Measurements from ENCODE around the gene POLR2M.

The POLR2M gene

DNA sequence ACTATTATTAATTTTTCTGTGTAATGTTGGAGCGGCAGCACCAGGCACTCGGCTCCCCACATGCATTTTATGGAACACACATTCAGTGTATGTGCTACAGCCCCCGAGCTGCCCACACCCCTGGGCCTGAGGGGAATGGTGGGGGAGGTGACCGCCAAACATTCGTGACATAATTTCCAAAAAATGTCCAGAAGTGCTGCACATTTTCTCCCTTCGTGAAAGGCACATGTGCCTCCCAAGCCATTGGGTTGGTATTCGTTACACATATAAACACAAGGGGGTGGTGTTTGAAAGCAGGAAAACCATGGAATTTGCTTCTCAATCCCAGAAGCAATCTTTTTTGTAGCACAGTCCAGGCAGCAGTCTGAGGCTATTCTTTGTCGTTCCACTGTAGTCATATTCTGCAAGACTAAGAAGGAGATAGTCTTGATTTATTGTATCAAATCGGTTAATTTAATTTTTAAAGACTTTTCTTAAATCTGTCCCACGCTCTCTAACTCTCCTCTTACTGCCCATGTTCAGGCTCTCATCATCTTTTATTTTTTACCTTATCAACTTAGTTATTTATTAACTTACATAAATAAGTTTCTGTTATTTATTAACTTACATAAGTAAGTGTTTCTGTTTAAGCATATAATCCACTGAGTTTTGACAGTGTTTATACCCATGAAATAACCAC, 39.2 kb upstream of the POLR2M start:
- TF ChIP-seq, protein P1, sequence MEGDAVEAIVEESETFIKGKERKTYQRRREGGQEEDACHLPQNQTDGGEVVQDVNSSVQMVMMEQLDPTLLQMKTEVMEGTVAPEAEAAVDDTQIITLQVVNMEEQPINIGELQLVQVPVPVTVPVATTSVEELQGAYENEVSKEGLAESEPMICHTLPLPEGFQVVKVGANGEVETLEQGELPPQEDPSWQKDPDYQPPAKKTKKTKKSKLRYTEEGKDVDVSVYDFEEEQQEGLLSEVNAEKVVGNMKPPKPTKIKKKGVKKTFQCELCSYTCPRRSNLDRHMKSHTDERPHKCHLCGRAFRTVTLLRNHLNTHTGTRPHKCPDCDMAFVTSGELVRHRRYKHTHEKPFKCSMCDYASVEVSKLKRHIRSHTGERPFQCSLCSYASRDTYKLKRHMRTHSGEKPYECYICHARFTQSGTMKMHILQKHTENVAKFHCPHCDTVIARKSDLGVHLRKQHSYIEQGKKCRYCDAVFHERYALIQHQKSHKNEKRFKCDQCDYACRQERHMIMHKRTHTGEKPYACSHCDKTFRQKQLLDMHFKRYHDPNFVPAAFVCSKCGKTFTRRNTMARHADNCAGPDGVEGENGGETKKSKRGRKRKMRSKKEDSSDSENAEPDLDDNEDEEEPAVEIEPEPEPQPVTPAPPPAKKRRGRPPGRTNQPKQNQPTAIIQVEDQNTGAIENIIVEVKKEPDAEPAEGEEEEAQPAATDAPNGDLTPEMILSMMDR (conservative IDR thresholded peaks at IDR 0.05): peak; percentile 68
- peak overlapping the region; percentile 100 for H3K27ac ChIP-seq

DNA sequence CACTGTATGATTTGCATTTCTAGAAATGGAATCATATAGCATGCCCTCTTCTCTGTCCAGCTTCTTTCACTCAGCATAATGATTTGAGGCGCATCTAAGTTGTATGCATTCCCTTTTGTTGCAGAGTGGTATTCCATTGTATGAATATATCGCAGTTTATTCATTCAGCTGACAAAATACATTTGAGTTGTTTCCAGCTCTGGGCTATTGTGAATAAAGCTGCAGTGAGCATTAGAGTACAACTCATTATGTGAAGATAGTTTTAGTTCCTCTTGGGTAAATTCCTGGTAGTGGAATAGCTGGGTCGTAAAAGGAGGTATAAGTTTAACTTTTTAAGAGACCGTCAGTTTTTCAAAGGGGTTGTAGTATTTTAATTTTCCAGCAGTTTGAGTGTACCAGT, 38.5 kb upstream of the POLR2M start:
- TF ChIP-seq, protein P1 (conservative IDR thresholded peaks at IDR 0.05): no peak
- peak overlapping the region; percentile 100 for H3K27ac ChIP-seq

DNA sequence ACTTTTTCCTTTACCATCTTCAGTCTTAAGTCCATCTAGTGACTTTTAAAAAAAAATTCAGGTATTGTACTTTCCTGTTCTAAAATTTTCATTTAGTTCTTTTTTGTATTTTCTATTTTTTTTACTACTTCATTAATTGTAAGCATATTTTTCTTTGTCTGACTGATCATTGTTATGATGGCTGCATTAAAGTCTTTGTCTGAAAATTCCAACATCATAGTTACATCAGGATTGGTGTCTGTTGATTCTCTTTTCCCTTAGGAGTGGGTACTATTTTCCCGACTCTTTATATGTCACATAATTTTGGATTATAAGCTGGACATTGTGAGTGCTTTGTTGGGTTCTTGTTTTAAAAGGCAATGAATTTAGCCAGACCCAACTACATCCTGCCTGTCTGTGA, 34.9 kb upstream of the POLR2M start:
- H3K27ac ChIP-seq: peak overlapping the region; percentile 100
- TF ChIP-seq, protein P1 (conservative IDR thresholded peaks at IDR 0.05): no peak

DNA sequence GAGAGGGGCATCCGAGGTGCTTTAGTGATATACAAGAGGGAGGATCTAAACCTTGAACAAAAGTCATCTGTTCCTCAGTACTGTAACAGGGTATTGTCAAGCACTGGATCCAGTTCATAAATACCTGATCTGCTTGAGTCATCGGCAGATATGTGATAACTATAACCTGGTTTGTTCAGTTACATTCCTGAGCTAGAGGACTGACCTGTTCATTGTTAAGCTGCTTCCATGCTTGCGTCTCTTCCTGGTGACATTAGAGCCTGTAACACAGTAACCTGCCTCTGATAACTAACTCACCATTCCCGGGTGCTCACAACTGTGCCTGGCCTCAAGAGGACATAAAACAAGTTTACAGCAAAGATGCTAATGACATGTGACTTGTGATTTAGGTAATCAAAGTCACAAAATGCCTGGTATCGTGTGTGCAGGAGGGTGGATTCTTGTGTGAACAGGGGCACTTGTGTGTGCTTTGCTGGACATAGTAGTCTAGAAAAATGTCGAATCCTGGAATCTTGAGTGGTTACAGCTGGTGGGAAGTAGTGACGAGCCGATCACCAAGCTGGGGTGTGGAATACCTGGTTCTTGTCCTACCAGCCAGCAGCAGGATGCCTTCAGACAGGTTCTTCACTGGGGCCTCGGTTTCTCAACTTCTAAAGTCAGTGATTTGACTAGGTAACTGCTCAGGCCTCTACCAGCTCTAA, 30.9 kb upstream of the POLR2M start:
- H3K27ac ChIP-seq: peak overlapping the region; percentile 100
- TF ChIP-seq, protein P1 (conservative IDR thresholded peaks at IDR 0.05): no peak

DNA sequence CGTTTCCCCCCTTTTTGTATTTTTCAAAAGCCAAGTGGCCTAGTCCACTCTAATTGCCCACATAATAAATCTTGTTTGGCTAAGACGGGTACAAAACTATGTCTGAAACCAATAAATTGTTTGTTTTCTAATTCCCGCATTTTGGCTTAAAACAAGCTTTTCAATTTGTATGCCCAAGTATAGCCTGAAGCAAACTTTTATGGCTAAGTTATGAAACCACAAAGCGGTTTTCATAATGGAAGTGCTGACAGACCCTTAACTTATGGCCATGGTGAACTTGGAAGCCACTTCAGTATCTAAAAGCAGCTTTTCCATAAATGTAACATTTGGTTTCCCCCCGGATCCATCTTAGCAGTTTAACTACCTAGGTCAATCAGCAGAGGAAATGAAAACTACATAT, 29.9 kb upstream of the POLR2M start:
- TF ChIP-seq, protein P1 (conservative IDR thresholded peaks at IDR 0.05): no peak

DNA sequence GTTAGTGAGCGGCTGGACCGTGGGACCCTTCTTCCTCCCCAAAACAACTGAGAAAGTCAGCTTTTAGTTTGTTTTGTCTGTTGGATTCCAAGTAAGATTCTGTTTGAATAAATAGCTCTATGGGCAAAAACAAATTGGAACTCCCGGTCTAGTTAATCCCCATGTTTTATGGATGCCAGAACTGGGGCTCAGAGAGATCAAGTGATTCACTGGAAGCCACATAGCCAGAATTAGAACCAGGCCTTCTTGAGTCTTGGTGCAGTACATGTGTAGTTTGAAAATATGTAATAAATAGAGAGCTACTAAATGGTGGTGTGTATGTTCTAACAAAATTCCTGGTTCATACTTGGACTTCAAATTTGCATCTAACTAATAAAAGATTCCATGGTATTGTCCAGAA, 29.3 kb upstream of the POLR2M start:
- H3K27ac ChIP-seq: peak overlapping the region; percentile 100
- TF ChIP-seq, protein P1 (conservative IDR thresholded peaks at IDR 0.05): no peak

More for the DNA sequence above, 29.9 kb upstream of the POLR2M start:
- peak overlapping the region; percentile 100 for H3K27ac ChIP-seq

DNA sequence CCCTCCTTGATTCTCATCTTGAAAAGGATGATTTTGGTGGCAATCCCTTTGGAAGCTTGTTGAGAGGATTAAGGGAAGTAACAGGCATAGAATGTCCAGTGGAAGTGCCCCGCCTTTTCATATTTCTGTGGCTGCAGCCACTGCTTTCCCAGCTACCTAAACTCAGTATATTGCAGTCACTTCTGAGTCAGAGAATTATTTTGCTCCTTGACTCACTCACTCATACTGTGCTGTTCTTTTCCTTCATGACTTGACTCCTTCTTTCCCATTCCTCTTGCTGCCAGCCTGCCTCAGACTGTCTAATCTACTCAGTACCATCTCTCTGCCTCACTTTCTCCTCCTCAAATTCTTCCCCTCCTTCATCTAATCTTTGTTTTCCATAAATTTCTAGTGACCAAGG, 26.5 kb upstream of the POLR2M start:
- H3K27ac ChIP-seq: peak overlapping the region; percentile 13; the same call in 1 of the 2 replicates
- TF ChIP-seq, protein P1 (conservative IDR thresholded peaks at IDR 0.05): no peak

All from VCaP (cell line).